NCI-H2171 (cell line): ENCODE data around the gene ERBIN.
"Not testable (repeated sequence)": the region's sequence is repeated elsewhere in the genome, so short reads cannot be mapped to it uniquely, and the experiment has no call there.

Experiments used
- DNase-seq: peaks from one replicate; lab custom pipeline; 2025; lab: John Stamatoyannopoulos, UW

The ERBIN gene

DNA sequence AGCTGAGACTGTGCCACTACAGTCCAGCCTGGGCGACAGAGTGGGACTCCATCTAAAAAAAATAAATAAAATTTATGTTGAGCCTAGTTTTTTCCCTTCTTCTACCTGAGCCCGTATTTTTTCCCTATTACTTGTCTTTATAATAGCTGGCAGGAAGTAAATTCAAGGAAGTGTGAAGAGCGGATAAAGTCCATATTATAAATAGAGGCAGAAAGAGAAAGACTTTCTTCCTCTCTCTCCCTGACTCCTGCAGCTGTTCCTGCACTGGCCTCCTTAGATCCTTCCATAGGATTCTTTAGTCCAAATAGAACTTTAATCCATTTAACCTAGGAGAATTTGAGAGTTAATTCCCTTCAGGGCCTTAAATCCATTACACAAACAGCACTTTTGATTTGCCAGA is 10.3 kb upstream of the ERBIN start:
- no peak for DNase-seq

DNA sequence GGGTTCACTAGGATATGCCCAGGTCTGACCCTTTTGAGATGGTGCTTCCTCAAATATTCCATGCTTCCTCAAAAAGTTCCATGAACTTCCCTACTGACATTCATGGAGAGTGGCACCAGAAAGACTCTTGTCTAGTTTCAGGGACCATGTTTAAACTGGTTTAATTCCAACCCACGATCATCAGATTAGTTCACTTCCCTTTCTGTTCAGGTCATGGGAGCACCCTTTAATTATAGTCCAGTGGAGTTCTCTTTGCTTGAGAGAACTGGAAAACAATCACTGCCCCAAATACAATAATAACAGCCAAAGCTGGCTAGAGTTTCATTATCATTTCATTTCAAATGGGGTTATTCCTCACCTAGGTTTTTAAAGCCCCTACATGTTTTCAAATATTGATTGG is 9.7 kb upstream of the ERBIN start:
- no peak for DNase-seq

DNA sequence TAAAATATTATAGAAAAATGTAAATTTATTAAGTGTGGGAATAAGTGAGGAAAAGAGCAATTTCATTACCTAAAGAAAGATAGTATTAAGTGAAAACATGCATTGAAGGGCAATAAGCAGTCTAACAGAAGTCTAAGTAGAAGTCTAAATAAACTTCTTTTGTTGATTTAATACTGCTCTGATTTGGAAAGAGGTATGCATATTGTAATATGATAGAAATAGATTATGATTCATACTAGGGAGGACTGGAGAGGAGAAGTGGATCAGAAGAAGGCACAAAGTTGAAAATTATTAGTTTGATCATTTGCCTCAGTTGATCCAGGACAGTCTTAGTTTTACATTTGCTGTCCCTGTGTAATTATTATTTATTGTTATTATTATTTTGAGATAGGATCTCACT is 6.6 kb upstream of the ERBIN start:
- DNase-seq = no peak

DNA sequence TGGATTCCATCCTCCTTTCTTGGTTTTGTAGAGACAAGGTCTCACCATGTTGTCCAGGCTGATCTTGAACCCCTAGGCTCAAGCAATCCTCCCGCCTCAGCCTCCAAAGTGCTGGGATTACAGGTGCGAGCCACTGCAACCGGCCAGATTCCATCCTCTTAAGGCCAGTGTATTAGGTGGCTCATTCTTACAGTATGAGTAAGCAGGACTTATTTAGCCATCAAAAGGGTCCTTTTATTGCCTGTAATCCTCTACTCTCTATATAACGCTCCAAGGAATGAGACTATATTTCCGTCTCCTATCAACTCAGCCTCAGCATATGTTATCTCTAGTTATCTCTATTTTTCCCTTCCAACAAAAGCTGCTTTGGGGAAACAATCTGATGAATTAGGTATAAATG is 3.0 kb upstream of the ERBIN start:
- DNase-seq = no peak

DNA sequence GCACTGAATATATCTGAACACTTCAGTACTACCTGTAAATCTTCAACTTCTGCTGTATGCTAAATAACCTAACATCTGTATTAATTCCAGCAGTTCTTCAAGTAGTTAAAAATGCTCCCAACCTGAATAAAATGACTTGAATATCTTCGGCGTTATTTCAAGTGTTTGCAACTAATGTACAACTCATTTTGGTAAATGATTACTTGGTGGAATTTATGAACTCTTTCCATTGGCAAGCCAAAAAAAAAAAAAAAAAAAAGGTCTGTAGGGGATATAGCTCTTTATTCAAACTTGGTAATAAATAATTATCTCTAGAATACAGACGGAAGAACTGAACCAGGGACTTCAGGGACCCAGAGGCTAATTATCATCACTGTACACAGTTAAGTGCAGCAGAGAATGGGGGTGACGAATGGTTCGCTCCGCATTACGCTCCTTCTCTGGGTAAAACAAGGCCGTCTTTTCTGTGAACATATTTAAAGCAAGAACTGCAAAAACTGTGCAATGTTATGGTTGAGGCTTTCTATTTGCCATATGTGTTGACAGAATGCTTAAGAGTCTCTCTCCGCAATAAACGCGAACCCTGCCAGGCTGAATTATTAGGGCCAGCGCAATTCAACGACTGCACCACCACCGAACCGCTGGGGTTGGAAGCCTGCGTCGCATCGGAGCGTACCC is 1.9 kb upstream of the ERBIN start:
- no peak for DNase-seq

DNA sequence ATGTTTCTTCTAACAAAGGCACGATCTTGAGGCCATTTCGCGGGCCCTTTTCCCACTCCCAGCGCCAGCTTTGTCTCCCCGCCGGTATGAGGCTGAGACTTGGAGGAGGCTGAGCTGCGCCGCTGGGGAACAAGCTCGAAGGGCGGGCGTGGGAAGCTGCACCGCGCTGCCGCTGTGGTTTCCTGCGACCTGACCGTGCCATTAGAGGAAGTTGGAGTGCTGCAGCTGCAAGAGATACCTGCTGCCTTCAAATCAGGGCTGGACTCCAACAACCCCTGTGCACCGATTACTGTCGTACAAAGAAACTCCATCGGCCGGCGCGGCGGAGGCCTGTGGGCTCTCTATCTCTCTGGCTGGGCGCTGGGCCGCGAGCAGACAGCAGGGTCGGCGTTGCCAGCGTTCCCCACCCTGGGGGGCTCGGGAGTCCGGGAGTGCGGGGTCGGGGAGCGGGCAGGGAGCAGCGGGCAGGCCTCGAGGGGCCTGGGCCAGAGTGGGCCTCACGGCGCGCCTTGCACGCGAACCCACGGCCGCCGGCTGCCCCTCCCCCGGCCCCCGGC is 1.3 kb upstream of the ERBIN start:
- peak; percentile 23 for DNase-seq

DNA sequence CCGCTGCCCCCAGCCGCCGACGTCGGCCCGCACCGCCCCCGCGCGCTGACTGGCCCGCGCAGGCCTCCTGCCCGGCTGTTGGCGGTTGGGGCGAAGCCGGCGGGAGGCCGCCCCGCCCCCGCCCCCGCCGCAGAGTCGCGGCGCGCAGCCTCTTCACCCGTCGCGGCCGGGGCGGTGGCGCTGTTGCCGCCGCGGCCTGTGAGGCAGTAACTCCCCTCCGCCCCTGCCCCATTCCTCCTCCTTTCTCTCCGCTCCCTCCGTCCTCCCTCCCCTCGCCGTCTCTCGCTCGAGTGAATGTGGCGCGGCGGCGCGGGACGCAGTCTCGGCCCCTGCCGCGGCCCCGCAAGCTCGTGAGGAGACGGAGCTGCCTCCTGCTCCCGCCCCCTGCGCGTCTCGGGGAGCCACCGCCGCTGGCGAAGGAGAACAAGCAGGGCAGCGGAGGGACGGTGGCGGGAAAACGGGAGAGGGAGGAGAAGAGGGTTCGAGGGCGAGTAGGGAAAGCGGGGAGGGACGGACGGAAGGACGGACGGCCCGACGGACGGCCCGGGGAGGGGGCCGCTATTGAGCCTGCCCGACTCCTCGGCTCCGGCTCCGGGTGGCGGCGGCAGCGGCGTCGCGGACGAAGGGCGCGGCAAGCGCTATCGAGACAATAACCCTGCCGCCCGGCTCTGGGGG is 637 bp upstream of the ERBIN start:
- DNase-seq = peak; percentile 72

DNA sequence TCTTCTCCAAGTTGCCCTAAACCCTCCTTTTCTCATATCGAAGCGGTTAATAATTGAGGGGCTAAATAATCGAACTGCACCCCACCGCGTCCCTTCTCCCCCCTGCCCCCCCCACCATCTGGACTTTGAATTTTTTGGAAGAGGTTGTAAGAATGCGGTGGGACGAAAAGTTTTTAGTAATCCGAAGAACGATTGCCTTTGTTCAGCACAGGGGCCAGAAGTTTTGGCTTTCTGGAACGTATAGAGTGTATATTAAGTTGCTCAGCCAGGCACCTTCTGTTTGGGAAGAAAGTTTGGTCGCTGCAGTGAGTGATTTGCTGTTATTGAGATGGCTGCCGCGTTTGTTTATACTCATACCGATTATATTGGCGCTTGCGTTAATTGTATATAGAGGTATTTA is 518 bp downstream of the ERBIN start:
- DNase-seq = no peak

DNA sequence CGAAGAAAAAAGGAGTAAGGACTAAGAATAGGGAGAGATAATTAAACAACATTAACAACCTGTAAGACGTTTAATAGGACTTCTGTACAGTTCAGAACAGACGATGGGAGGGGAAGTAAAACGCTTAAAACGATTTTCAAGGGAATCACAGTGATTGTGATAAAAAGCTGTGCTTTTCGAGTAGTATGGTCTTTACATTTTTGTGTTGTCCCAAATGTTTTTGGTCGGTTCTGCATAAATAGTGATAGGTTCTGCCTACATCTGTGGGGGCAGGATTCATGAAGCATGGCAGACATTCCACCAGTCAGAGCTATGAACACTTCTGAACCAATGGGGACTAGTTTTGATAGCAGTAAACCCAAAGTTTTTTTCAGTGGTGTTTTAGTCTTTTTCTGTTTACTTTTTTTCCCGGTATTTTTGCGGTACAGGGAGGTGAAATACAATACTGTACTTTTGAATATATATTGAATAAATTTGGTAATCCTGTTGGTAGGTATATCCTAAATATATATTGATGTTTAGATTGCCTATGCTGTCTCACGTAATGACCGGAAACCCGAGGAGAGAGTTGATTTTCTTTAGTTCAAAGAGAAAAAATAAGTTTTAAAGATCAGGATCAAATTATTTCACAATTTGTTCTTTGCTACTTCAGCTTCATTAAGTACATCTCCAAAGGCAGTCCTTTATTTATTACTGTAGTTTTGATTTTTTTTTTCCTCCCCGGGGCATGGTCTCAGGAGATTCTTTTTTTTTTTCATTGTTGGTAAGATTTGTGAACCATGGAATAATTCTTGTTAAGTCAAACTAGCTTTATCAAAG is 1.3 kb downstream of the ERBIN start:
- no peak for DNase-seq

DNA sequence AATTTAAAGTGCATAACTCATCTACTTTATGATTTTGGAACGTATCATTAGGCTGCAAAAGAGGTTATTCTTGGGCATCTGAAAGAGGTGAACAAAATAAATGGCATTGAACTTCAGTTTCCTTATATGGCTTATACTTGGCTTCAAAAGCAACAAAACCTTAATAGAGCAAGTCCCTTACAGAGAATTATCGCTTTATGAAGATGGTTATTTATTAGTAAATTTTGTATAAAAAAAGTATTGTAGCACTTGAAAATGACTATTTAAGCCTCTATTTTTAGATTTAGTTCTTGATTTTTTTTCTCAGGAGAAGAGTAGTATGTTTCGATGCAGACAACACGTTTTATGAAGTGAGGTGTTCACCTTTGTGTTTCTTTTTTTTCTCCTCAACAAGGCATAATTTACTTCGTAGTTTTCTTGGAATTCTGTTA is 2.0 kb downstream of the ERBIN start:
- no peak for DNase-seq

DNA sequence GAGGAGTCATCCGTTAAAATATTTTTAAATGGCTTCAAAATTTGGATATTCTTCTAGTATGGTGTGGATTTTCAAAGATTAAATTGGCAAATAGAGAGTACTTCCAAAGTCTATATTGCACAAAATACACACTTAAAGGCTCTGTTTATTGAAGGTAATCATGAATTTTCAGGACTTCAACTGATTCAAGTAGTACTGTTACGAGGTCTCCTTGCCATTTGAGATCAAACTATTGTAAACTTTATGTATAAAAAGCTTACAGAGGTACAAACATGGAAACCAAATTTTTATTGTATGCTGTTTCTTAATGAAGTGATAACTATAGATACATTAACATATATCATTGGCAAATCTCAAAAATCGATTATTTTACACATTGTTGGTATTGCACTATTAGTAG is 2.5 kb downstream of the ERBIN start:
- no peak for DNase-seq

DNA sequence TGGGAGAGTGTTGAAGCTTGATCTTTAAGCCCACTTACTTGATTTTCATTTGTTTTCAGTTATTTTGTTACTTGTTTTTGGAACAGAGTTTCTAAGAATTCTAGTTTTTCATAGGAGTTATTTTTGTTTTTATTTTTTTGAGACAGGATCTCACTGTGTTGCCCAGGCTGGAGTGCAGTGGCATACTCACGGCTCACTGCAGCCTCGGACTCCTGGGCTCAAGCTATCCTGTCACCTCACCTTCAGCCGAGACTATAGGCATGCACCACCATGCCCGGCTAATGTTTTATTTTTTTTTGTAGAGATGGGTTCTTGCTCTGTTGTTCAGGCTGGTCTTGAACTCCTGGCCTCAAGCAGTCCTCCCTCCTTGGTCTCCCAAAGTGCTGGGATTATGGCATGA is 6.3 kb downstream of the ERBIN start:
- no peak for DNase-seq

DNA sequence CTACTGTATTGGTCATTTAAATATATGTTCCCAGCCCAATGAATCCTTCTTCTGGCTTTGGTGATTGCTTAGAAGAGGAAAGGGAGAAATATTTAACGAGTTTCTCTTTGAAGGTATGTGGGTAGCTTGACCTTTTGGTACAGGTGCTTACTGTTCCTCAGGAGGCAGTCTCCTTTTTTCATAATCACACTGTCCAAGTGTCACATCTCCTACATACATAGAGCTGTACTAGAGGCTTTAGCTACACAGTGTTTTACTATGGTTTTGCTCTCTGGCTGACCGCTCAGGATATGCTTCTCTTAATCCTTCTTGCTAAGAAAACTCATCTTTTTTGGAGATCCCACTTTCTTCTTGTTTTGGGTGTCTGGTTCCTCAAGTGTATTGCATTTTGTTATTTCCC is 6.9 kb downstream of the ERBIN start:
- no peak for DNase-seq

DNA sequence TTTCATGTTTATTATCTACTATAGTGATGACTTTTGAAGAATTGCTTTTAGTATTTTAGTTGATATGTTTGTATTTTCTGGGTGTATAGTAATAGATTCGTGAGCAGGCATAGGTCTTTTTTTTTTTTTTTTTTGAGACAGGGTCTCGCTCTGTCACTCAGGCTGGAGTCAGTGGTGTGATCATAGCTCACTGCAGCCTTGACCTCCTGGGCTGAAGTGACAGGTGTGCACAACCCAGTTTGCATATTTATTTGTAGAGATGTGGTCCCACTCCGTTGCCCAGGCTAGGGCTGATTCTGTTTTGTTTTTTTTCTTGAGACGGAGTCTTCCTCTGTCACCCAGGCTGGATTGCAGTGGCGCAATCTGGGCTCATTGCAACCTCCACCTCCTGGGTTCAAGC is 11.9 kb downstream of the ERBIN start:
- no peak for DNase-seq

DNA sequence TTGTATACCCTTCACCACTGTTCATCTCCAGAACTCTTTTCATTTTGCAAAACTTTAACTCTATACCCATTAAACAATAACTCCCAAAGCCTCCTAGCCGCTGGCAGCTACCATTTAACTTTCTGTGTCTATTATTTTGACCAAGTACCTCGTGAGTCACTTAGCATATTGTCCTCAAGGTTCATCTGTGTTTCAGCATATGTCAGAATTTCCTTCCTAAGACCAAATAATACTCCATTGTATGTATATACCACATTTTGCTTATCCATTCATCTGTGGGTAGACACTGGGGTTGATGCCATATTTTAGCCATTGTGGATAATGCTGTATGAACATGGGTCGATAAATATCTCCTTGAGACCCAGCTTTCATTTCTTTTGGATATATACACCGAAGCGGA is 17.4 kb downstream of the ERBIN start:
- no peak for DNase-seq

DNA sequence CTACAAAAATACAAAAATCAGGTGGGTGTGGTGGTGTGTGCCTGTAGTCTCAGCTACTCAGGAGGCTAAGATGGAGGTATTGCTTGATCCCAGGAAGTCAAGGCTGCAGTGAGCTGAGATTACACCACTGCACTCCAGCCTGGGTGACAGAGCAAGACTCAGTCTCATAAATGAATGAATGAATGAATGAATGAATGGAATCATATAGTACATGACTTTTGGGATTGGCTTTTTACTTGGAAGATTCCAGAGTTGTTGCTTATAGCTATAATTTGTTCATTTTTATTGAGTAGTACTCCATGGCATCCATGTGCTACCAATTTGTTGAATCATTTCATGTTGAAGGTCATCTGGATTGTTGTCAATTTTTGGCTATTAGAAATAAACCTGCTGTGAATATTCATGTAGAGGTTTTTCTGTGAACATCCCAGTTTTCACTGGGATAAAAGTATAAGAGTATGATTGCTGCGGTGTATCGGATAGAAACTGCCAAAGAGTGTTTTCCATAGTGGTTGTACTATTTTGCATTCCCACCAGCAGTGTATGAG is 19.9 kb downstream of the ERBIN start:
- no peak for DNase-seq

DNA sequence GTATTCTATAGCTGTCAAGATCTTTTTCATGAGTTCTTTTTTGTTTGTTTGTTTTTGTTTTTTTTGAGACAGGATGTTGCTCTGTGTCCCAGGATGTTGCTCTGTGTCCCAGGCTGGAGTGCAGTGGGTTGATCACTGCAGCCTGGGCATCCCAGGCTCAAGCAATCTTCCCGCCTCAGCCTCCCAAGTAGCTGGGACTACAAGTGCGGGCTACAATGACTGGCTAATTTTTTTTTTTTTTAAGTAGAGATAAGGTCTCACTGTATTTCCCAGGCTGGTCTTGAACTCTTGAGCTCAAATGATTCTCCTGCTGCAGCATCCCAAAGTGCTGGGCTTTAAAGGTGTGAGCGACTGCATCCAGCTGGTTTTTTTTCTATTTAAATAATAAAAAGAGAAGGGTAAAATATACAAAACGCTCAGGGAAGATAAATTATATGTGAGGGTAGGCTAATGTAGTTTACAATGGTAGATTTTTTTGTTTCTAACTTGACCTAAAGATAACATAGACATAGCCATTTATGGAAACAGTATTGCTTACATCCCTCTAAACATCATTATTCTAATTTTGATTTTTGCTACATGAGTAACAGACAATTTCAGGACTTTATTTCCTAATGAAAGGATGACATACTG is 21.9 kb downstream of the ERBIN start:
- DNase-seq = no peak

DNA sequence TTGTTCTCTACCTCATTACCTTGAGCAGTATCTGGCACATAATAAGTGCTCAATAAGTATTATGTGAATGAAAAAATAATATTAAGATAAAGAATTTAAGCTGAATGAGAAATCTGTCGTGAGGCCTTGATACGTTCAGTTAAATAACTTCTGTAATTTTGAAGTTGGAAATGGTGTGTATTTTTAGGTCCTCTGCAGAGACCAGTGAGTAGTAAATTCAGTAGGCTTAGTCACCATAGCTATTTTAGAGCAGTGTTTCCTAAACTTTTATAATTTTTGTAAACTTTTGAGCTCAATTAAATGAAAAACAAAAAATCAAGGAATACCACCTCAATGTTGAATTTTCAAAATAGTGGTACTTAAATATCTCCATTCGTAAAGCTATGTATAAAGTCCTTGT is 25.0 kb downstream of the ERBIN start:
- DNase-seq = no peak

DNA sequence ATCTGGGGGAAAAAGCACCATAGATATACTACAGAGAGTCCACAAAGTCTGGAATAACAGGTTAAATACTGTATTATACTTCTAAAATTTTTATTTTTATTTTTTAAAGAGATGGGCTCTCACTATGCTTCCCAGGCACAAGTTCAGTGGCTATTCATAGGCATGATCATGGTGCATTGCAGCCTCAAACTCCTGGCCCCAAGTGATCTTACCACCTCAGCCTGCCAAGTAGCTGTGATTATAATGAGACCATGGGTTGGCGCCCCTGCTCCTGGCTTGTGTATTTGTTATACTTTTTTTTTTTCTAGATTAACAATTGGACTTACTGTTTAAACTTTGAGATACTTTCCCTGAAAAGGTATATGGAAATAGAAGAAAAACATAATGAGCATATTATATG is 25.9 kb downstream of the ERBIN start:
- DNase-seq = no peak

DNA sequence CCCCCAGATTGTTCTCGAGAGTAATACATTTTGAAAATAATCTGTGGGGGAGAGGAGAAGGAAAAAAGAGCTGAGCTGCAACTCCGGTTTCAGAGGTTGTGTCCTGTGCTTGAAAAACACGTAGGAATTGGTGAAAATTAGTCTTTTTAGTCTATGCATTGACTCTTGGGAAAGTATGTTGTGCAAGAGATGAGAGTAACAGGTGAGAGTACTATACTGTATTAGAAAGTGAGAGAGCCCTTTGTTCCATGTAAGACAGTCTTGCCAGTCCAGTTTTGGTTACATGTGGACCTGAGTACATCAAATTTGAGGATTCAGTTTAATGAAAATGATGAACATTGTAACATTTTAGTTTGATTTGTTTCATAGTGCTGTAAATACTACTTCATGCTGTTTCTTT is 27.8 kb downstream of the ERBIN start:
- no peak for DNase-seq

DNA sequence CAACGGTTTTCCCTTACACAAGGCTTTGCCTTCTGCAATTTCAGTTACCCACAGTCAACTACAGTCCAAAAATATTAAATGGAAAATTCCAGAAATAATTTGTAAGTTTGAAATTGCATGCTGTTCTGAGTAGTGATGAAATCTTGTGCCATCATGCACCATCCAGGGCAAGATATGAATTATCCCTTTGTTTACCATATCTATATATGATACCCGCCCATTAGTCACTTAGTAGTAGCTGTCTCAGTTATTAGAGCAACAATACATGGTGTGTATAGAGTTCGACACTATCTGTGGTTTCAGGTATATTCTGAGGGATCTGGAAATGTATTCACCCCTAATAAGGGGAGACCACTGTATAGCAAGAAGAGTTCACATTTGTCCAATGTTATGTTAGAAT is 29.4 kb downstream of the ERBIN start:
- DNase-seq = no peak

DNA sequence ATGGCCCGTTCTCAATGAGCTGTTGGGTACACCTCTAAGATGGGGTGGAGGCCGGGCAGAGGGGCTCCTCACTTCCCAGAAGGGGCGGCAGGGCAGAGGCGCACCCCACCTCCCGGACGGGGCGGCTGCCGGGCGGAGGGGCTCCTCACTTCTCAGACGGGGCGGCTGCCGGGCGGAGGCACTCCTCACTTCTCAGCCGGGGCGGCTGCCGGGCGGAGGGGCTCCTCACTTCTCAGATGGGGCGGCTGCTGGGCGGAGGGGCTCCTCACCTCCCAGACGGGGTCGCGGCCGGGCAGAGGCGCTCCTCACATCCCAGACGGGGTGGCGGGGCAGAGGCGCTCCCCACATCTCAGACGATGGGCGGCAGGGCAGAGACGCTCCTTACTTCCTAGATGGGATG is 31.3 kb downstream of the ERBIN start:
- not testable (repeated sequence) for DNase-seq
